HepG2 (cell line): ENCODE data around the gene VWA7. TPM values are rescaled to one million over a fixed set of nuclear protein-coding genes. Genes with fewer than 3 reads are reported as not detected.
A peak's percentile ranks its signal among the peaks of the same experiment; 100 is the strongest.

ENCODE experiments used
- EHMT2 ChIP-seq: fragments of 200-600 bp; sonication (generic); IDR thresholded peaks from 2 replicates; pipeline ENCODE4 v1.7.0; 2017; ENCODE audit warnings: antibody characterized with exemption, low read depth, low read length, borderline replicate concordance
- FOXK1 ChIP-seq: sonication (generic); formaldehyde crosslinking; IDR thresholded peaks from 2 replicates; pipeline ENCODE4 v1.4.0; 2020; ENCODE audit warnings: low read depth, missing genetic modification reagents, borderline replicate concordance
- GABPA ChIP-seq, 2 experiments: IDR thresholded peaks; 2 replicates each; pipeline ENCODE4 v1.6.1; 2011 to 2016; ENCODE audit warnings: low read depth in 2 of 2, low read length in 1 of 2, missing biosample characterization in 1 of 2, missing genetic modification characterization in 1 of 2
- HNF1A ChIP-seq, 2 experiments: sonication (generic) in 1 of 2; formaldehyde crosslinking in 1 of 2; IDR thresholded peaks; 2 replicates each; pipeline versions ENCODE4 v1.4.0 to v1.6.1; 2016 to 2020; ENCODE audit warnings: borderline replicate concordance in 1 of 2, low read depth in 1 of 2, mild to moderate bottlenecking in 1 of 2, missing genetic modification reagents in 1 of 2
- HNRNPK ChIP-seq: fragments of 200-400 bp; formaldehyde crosslinking; IDR thresholded peaks from 2 replicates; pipeline ENCODE4 v1.6.1; 2018; ENCODE audit warnings: low read length, low read depth, moderate library complexity, mild to moderate bottlenecking; ENCODE audit not compliant: poor library complexity, severe bottlenecking
- HOXA5 ChIP-seq: sonication (generic); formaldehyde crosslinking; IDR thresholded peaks from 2 replicates; pipeline ENCODE4 v1.4.0; 2020; ENCODE audit warnings: missing genetic modification reagents
- MBNL3 ChIP-seq: fragments of 250-450 bp; sonication (Bioruptor Pico); conservative IDR thresholded peaks from 2 replicates; pipeline ENCODE4 v1.8.0; 2022; ENCODE audit warnings: mild to moderate bottlenecking, inconsistent platforms
- MEF2D ChIP-seq: sonication (generic); formaldehyde crosslinking; IDR thresholded peaks from 2 replicates; pipeline ENCODE4 v1.5.1; 2020; ENCODE audit warnings: mild to moderate bottlenecking, missing genetic modification reagents
- MTF2 ChIP-seq: sonication (generic); formaldehyde crosslinking; IDR thresholded peaks from 2 replicates; pipeline ENCODE4 v1.5.0; 2020; ENCODE audit warnings: missing genetic modification reagents, borderline replicate concordance
- RBFOX2 ChIP-seq: fragments of 200-400 bp; formaldehyde crosslinking; IDR thresholded peaks from 2 replicates; pipeline ENCODE4 v1.6.1; 2017; ENCODE audit warnings: low read depth, mild to moderate bottlenecking, low read length
- TBX3 ChIP-seq: fragments of 450-650 bp; IDR thresholded peaks from 2 replicates; pipeline ENCODE4 v1.6.1; 2017; ENCODE audit warnings: antibody characterized with exemption, mild to moderate bottlenecking, inconsistent platforms, borderline replicate concordance
- THRA ChIP-seq: sonication (generic); formaldehyde crosslinking; IDR thresholded peaks from 2 replicates; pipeline ENCODE4 v1.4.0; 2020; ENCODE audit warnings: missing genetic modification reagents, borderline replicate concordance
- TRIM22 ChIP-seq: fragments of 450-650 bp; IDR thresholded peaks from 2 replicates; pipeline ENCODE4 v1.6.1; 2017
- XBP1 ChIP-seq: sonication (generic); formaldehyde crosslinking; IDR thresholded peaks from 2 replicates; pipeline ENCODE4 v1.5.0; 2020; ENCODE audit warnings: missing genetic modification reagents
- ZBTB1 ChIP-seq: sonication (generic); formaldehyde crosslinking; IDR thresholded peaks from 2 replicates; pipeline ENCODE4 v1.4.0; 2020; ENCODE audit warnings: missing genetic modification reagents, borderline replicate concordance
- ZFP41 ChIP-seq: sonication (generic); formaldehyde crosslinking; IDR thresholded peaks from 2 replicates; pipeline ENCODE4 v1.4.0; 2020; ENCODE audit warnings: mild to moderate bottlenecking, missing genetic modification reagents, borderline replicate concordance
- ZNF12 ChIP-seq: sonication (generic); formaldehyde crosslinking; IDR thresholded peaks from 2 replicates; pipeline ENCODE4 v1.5.0; 2020; ENCODE audit warnings: missing genetic modification reagents
- ZNF562 ChIP-seq: sonication (generic); formaldehyde crosslinking; IDR thresholded peaks from 2 replicates; pipeline ENCODE4 v1.8.0; 2022; ENCODE audit warnings: missing genetic modification reagents, borderline replicate concordance
- ZNF660 ChIP-seq: sonication (generic); formaldehyde crosslinking; IDR thresholded peaks from 2 replicates; pipeline ENCODE4 v1.5.1; 2020; ENCODE audit warnings: mild to moderate bottlenecking, low read depth, missing genetic modification reagents, borderline replicate concordance
- ZNF670 ChIP-seq: sonication (generic); formaldehyde crosslinking; IDR thresholded peaks from 2 replicates; pipeline ENCODE4 v1.8.0; 2022; ENCODE audit warnings: mild to moderate bottlenecking, missing genetic modification reagents, borderline replicate concordance
- ZNF777 ChIP-seq: sonication (generic); formaldehyde crosslinking; IDR thresholded peaks from 2 replicates; pipeline ENCODE4 v1.4.0; 2020; ENCODE audit warnings: missing genetic modification reagents
- ZSCAN29 ChIP-seq: sonication (generic); formaldehyde crosslinking; conservative IDR thresholded peaks from 2 replicates; pipeline ENCODE4 v1.4.0; 2020; ENCODE audit warnings: mild to moderate bottlenecking, missing genetic modification reagents
- polyA plus RNA-seq, 8 experiments: library from polyadenylated mRNA; depleted of rRNA in 3 of 8; stranded (reverse) in 7 of 8; unstranded in 1 of 8; fragments of >200 nt; fragmentation: Illumina TruSeq in 4 of 8; extraction: Trizol in 4 of 8; gene quantifications; 2 replicates each; pipeline versions ENCODE4 v1.2.1 to v1.2.3, GENCODE V29; 2011 to 2016; ENCODE audit warnings: low read depth in 4 of 8, missing spikeins in 1 of 8, mixed read lengths in 1 of 8; ENCODE audit not compliant: insufficient read depth in 1 of 8
- total RNA-seq, 5 experiments: library from RNA; depleted of rRNA; stranded (reverse); fragments of >200 nt; fragmentation: Illumina TruSeq; extraction: Trizol; gene quantifications; 2 replicates each; pipeline ENCODE4 v1.2.3, GENCODE V29; 2016; ENCODE audit warnings: low read depth in 1 of 5

Gene VWA7
- total and polyA plus RNA-seq, 2 of the 13 experiments (the other 11 are each of a cell fraction or from before 2014, with no cell fraction given), result 0.86 to 3.3 TPM

- no peak for TF ChIP-seq EHMT2
- peak; percentile 96; the same call in 1 of the 2 replicates for TF ChIP-seq ZNF670 (CRISPR knock-in tag)
- TF ChIP-seq TBX3, result no peak
- TF ChIP-seq ZSCAN29 (CRISPR knock-in tag), result 0 out of 2 replicates have a peak, but pooled peaks have one; percentile 42
- TF ChIP-seq ZBTB1, result no peak
- TF ChIP-seq MBNL3 (CRISPR knock-in tag), result no peak
- TF ChIP-seq ZNF562, result peak; percentile 96
- TF ChIP-seq GABPA (IDR thresholded peaks at IDR 0.05; ENCODE audit: low read depth, low read length), result no peak
- peak; percentile 60 for TF ChIP-seq GABPA (CRISPR knock-in tag; IDR thresholded peaks at IDR 0.05; ENCODE audit: low read depth)
- TF ChIP-seq ZFP41, result peak; percentile 98
- no peak for TF ChIP-seq TRIM22
- TF ChIP-seq XBP1 (CRISPR knock-in tag), result 0 out of 2 replicates have a peak, but pooled peaks have one; percentile 20
- peak; percentile 72; the same call in 1 of the 2 replicates for TF ChIP-seq FOXK1 (CRISPR knock-in tag)
- TF ChIP-seq HNF1A (IDR thresholded peaks at IDR 0.05; ENCODE audit: low read depth), result no peak
- peak; percentile 92 for TF ChIP-seq HNF1A (CRISPR knock-in tag; IDR thresholded peaks at IDR 0.05; ENCODE audit: borderline replicate concordance)
- no peak for TF ChIP-seq HNRNPK
- TF ChIP-seq ZNF12, result no peak
- peak; percentile 96 for TF ChIP-seq RBFOX2
- TF ChIP-seq ZNF660 (CRISPR knock-in tag), result peak; percentile 94; the same call in 1 of the 2 replicates
- TF ChIP-seq ZNF777 (CRISPR knock-in tag), result no peak
- no peak; the same call in 1 of the 2 replicates for TF ChIP-seq THRA
- 0 out of 2 replicates have a peak, but pooled peaks have one; percentile 48 for TF ChIP-seq HOXA5
- TF ChIP-seq MTF2 (CRISPR knock-in tag), result no peak
- peak; percentile 85 for TF ChIP-seq MEF2D (CRISPR knock-in tag)
These were observed 37.3 kb downstream of the VWA7 start, which contains the start of gene MSH5 (continued) for GRCh38 chr6:31739639-31740396.
